H1 (cell line): ENCODE measurements around the gene BCL6B. TPM values are rescaled to one million over a fixed set of nuclear protein-coding genes. Genes with fewer than 3 reads are reported as not detected.

Source experiments
- KDM4A ChIP-seq: IDR thresholded peaks from one replicate; pipeline ENCODE4 v1.7.1; 2012; ENCODE audit warnings: low read depth, mild to moderate bottlenecking, moderate library complexity, low read length, inconsistent platforms; ENCODE audit not compliant: severe bottlenecking
- MAX ChIP-seq: IDR thresholded peaks from 2 replicates; pipeline ENCODE4 v1.6.1; 2012; ENCODE audit warnings: inconsistent platforms
- POLR2AphosphoS5 ChIP-seq: IDR thresholded peaks from 2 replicates; pipeline ENCODE4 v1.6.1; 2011; ENCODE audit warnings: low read depth, low read length
- SP4 ChIP-seq: IDR thresholded peaks from 2 replicates; pipeline ENCODE4 v1.6.1; 2012; ENCODE audit warnings: low read length, inconsistent platforms
- TBP ChIP-seq: IDR thresholded peaks from 2 replicates; pipeline ENCODE4 v1.6.1; 2011; ENCODE audit warnings: low read depth, low read length, improper control_type of control experiment
- TCF12 ChIP-seq: IDR thresholded peaks from 2 replicates; pipeline ENCODE4 v1.6.1; 2011; ENCODE audit warnings: low read depth, mild to moderate bottlenecking, low read length
- ZNF274 ChIP-seq: IDR thresholded peaks from 2 replicates; pipeline ENCODE4 v1.7.0; 2012; ENCODE audit warnings: low read length, borderline replicate concordance; ENCODE audit errors: extremely low read depth
- polyA plus RNA-seq, 7 experiments: library from polyadenylated mRNA; depleted of rRNA in 3 of 7; stranded (reverse) in 5 of 7; unstranded in 2 of 7; fragments of >200 nt in 5 of 7; fragments of 200-250 nt in 2 of 7; gene quantifications; 1 replicate in 5 of 7; 2 replicates in 1 of 7; 4 replicates in 1 of 7; pipeline versions ENCODE4 v1.2.1 to v1.2.3, GENCODE V29; 2011 to 2013; ENCODE audit warnings: missing spikeins in 2 of 7, mixed read lengths in 2 of 7
- total RNA-seq: library from RNA; stranded (reverse); fragmentation: NEBNext Ultra II Directional; extraction: Animal tissue kit (Norgen Biotek cat#: 25700); gene quantifications from 2 replicates; pipeline ENCODE4 v1.2.1, GENCODE V29; 2021

BCL6B gene
- total and polyA plus RNA-seq, 2 of the 8 experiments (the other 6 are each of a cell fraction or from before 2014, with no cell fraction given): 6.6 to 8.7 TPM

GRCh38 chr17:7029659-7030058 lies 6.8 kb downstream of the BCL6B start (continued):
- TF ChIP-seq MAX (no peak), ZNF274 (no peak), POLR2AphosphoS5 (no peak), TBP (no peak), TCF12 (no peak), KDM4A (no peak), SP4 (no peak)
